GM18505 (cell line): ENCODE results near the gene GPC5.

Experiments
- ATAC-seq: cut with Tn5 transposase; IDR thresholded peaks from one replicate; pipeline ENCODE4 v1.9.1; 2021; ENCODE audit not compliant: unreplicated experiment
- POLR2A ChIP-seq: IDR thresholded peaks from 4 replicates; pipeline ENCODE4 v1.6.1; 2011; ENCODE audit warnings: borderline replicate concordance; ENCODE audit not compliant: insufficient read depth, insufficient read length; ENCODE audit errors: extremely low read depth

GPC5 gene

DNA sequence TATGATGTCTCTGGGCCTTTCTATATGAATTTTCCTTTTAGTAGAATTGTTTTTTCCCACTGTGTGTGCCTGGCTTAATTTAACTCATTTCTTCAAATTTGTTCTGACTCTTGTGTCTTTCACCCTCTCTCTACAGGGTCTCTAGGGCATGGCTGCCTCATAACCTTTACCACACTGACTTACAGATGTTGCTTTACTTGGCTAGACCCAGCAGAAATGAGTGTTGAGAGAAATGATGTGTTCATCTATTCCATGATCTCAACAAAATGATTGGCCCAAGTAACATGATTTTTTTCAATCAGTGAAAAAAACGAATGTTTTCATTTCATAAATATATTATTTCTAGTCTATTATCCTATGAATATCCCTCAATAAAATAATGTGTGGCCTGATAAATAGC is 195.0 kb downstream of the GPC5 start:
- no peak for ATAC-seq
- no peak for TF ChIP-seq POLR2A

DNA sequence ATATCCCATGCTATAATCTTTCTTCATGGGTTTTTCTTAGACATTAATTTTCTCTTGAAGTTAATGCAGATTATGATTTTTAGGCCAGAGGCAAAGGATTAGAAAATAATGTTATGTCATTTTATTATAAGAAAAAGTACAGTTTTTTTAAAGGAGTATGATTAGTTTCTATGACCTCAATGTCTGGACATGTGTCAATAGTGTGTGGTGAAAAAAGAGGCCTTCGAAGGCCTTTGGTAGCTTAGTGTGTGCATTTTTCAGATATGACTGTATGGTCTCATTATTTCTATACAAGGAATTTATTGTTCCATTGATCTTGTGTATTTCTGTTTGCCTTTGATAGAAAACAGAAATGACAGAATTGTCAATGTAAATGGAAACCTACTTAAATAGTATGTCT is 195.6 kb downstream of the GPC5 start:
- ATAC-seq = no peak
- no peak for TF ChIP-seq POLR2A

DNA sequence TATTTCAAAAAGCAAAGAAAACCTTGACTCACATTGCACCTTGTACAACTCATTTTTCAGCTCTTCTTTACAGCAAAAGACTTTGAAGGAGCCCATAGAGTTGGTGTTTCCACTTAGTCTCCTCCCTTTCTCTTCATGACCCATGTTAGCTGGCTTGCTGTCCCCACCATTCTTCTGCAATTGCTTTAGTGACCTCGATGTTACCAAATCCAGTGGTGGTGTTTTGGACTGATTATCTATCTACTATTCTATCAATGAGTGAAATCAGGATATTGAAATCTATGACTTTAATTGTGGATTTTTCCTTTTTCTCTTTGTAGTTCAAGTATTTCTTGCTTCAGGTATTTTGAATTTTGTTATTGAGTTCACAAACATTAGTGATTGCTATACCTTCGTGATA is 197.3 kb downstream of the GPC5 start:
- ATAC-seq = no peak
- no peak for TF ChIP-seq POLR2A

DNA sequence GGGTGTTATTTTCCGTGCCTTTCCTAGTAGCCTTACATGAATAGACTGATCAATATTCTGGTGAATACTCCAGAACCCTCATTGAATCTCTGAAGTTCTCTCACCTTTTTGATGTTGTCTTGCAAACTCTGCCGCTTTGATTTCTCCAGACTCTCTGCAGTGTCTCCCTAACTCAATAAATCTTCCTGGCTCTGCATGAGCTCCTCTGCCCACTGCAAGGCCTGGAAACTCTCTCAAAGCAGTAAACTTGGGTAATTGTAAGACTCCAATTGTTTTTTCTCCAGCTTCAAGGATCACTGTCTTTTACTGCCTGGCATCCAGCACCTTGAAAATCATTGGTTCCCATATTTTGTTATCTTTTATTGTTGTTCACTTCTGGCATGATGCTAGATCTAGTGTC is 198.4 kb downstream of the GPC5 start:
- ATAC-seq = no peak
- TF ChIP-seq POLR2A = no peak

DNA sequence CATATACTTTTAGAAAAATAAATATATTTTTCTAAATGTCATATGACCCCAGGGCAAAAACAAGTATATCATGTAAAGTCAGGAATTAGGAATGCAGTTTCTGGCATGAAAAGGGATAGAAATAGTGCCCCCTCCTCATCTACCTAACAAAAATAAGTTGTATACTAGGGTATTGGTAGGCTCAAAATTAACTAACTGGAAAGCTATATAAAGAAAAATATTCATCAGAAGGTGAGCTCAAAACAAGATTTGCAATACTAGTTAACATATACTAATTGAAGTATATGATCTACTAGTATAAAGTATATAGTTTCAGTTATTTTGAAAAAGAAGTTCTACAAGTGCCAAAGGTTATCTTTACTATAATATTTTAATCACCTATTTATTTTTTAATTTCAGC is 200.2 kb downstream of the GPC5 start:
- ATAC-seq = no peak
- TF ChIP-seq POLR2A = no peak

DNA sequence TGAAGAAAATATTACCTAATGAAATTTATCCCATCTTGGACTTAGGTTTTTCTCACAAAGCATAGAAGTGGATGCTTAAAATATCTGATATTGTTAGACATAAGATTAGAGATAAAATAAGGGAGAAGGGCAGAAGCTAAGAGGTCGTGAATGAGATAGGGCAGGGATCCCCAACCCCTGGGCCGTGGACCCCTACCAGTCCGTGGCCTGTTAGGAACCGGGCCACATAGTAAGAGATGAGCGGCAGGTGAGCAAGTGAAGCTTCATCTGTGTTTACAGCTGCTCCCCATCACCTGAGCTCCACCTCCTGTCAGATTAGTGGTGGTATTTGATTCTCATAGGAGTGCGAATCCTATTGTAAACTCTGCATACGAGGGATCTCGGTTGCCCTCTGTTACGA is 202.9 kb downstream of the GPC5 start:
- ATAC-seq = no peak

DNA sequence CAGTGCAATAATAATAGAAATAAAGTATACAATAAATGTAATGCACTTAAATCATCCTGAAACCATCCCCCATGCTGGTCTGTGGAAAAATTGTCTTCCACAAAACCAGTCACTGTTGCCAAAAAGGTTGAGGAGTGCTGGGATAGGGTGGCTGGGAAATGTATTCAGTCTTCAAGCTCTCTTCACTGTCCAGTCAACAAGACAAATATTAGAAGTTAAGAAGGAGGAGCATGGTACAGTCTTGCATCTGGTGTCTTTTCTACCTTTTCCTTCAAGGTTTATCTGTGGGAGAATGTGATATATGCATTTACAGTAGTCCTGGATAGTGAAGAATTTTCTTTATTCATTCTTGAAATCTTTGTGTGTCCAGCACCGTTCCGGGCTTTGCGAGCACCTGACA is 203.4 kb downstream of the GPC5 start:
- TF ChIP-seq POLR2A = no peak
- ATAC-seq = no peak

More for the DNA sequence above, 202.9 kb downstream of the GPC5 start:
- TF ChIP-seq POLR2A = no peak

DNA sequence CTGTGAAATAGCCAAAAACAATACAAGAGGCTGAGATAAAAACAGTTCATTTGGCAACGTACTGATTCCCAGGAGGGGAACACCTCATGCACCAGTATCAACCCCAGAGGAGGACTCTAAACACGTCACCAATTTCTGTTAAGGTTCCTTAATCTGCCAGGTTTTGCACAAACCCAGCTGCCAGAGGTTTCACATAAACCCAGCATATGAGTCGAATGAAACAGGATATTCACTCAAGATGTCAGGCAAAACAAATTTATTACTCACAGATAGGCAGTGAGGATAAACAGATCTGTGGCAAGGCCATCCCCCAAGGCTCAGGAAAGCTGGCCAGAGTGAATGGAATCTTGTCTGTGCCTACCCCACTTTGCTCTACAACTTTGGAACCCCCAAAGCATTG is 210.9 kb downstream of the GPC5 start:
- TF ChIP-seq POLR2A = no peak
- ATAC-seq = no peak

DNA sequence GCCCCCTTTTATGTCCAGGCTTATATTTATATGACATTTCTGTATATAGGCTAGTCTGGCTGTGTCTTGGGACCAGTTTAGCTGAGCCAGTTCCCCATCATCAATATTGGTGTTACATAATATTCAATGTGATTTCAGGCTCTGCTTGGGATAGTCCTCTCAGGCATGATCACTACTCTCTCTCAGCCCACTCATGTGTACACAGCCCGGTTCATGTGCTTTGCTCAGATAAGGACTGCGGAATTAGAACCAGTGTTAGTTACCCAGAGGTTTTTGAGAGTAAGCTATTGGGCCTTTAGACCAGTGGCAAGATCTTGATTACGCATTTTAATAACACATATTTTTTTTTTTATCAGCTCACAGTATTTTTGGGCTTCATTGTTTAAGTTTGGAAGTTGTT is 219.9 kb downstream of the GPC5 start:
- no peak for ATAC-seq

DNA sequence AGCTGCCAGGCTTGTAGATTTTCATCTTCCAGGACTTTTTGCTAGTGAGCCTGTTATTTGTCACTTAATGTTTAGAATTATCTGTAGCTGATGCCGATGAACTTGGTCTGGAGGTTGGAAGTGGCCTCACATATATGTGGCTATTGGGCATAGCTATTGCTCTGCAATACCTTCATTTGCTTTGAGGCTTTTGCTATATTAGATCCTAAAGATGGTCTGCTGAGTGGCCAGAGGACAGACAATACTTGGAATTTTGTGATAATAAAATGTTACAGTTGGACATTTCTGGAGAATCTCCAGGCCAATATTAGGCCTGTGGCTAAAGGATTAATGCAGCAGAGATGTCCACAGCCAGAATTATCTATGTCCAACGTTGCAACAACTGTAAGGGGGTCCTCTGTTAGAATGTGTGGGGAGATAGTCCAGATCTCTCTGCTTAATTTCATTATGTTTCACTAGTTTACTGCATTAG is 222.3 kb downstream of the GPC5 start:
- TF ChIP-seq POLR2A = no peak
- no peak for ATAC-seq

More for the DNA sequence above, 219.9 kb downstream of the GPC5 start:
- TF ChIP-seq POLR2A = no peak

DNA sequence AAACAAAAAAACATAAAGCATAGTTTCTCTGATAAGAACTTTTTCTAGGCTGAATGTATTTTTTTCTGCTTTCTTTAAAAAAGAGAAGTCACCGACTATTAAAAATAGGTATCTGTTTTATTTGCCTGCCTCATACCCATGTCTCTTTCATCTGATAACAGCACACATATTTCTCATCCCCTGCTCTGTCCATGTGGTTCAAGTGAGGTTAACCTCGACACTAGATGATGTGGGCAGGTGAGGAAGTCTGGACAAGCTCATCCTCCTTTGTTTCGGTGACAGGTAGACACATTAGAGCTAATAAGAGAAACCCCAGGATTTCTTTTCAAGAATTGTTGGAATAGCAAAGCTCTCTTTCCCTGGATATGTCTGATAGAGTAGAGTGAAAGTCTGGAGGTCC is 222.7 kb downstream of the GPC5 start:
- ATAC-seq = no peak
- TF ChIP-seq POLR2A = no peak

DNA sequence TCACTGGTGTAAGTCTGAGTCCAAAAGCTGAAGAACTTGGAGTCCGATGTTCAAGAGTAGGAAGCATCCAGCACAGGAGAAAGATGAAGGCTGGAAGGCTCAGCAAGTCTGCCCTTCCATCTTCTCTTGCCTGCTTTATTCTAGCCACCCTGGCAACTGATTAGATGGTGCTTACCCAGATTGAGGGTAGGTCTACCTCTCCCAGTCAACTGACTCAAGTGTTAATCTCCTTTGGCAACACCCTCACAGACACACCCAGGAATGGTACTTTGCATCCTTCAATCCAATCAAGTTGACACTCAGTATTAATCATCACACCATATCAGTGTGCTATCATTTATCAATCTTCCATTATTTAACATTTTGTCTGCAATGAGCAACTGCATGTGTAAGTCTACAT is 223.5 kb downstream of the GPC5 start:
- TF ChIP-seq POLR2A = no peak
- ATAC-seq = no peak

DNA sequence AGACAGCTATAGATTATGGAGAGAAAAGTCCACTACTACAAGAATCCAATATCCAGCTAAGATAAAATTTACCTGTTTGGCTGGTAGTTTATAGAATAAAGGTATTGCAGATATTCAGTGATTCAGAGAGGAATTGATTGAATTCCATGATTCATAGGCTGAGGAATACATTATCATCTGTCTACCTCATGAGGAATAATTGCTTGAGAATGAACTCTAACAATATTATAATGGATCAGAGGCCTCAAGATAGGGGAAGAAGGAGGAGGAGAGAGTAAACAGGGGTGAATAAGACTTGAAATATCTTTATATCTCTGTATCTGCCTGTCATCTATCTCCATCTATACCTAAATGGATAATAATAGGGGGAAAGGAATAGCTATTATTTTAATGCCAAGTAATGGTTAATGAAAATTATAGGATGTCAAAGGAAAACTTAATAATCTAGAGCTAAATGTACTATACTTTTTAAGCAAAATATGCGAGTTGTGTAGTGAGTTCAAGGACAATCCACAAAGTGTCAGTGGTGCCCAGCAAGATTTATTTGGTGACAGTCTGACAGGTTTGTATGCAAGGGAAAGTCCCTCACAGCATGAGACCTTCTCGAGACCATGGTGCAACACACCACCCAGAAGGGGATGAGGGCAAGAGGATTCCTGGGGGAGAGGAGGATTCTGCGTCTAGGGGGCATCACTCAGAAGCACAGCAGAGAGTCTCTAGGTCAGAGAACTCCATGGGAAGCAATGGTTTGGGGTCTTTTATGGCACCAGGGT is 224.5 kb downstream of the GPC5 start:
- TF ChIP-seq POLR2A = no peak
- ATAC-seq = no peak

DNA sequence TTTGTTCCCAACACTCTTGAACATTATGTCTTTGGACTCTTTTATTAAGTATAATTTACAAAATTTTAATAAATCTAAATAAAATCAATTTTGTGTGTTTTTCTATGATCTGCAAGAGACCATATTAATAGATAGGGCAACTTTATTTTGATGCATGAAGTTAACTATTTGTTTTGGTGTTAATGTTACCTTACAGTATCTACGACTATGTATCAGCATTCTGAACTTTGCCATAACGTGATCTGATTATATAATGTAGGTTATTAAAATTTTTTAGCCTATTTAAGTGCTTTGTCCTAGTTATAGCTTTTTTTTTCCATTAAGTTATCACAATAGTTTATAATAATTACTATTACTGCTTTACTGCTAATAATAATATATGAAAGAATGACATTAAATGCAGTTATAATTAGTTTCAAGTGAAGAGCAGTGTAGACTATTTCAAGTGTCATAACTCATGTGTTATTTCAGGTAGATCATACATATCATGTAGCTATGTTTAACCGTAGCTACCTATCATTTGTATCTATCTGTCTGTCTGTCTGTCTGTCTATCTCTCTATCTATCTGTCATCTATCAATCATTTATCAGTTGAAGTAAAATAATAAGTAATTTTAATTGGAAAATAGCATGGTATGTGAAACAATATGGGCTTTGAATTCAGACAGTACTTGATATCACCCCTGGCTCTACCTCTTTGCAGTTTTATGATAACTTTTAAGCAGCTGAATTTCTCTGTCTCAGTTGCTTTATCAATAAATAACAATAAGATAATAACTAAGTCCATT is 229.7 kb downstream of the GPC5 start:
- no peak for TF ChIP-seq POLR2A
- ATAC-seq = no peak

DNA sequence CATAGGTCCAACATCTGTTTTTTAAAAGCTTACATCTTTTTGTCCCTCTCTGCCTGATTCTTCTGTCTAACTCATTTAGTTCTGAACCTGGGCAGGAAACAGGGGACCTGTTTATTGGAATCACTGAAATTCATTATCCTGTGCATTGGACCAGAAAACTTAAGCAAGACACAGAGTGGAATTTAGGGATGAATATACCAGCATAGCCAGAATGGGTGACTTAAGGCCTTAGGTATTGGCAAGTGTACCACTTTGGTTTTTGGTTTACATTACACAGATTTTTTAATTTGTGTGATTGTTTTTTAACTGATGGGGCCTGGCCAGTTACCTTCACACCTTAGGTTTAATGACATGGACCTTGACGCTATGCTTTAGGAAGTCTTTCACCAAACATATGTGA is 232.5 kb downstream of the GPC5 start:
- ATAC-seq = no peak
- no peak for TF ChIP-seq POLR2A

DNA sequence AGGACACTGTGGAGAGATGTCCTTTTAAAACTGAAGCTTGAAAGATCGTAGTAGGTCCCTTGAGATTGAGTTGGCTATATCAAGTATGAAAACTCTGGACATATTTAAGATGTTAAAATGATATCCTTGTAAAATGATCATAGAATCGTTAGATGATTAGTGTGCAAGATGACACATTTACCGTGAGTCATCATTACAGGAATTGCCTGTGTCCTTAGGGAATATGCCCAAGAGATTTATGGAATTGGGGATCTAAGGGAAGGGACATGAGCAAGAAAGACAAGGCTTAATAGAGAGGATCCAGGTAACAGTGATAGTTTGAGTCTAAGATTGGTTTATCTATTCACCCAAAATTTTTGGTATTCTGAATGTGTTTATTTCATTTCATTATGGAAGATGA is 233.7 kb downstream of the GPC5 start:
- TF ChIP-seq POLR2A = no peak
- no peak for ATAC-seq
